Thyroid gland (tissue), 4 donors: Measurements from ENCODE around the gene NT5DC1. TPM values are rescaled to one million over a fixed set of nuclear protein-coding genes. Genes with fewer than 3 reads are reported as not detected.

Experiments used
- DNase-seq, 2 donors: peaks; one replicate each; pipeline ENCODE4 v3.0.0-alpha.2; 2019
- H3K27ac ChIP-seq, 3 donors: fragments of 200-600 bp; sonication (generic); 1 replicate in 2 of 3; 2 replicates in 1 of 3; pipeline ENCODE4 v1.5.1; 2016 to 2019; ENCODE audit warnings: mild to moderate bottlenecking in 1 of 3, moderate library complexity in 1 of 3
- H3K27me3 ChIP-seq: fragments of 200-600 bp; sonication (generic); one replicate; pipeline ENCODE4 v1.5.1; 2019
- H3K36me3 ChIP-seq, 2 donors: fragments of 200-600 bp; sonication (generic); one replicate each; pipeline ENCODE4 v1.5.1; 2016 to 2019
- H3K4me1 ChIP-seq, 2 donors: fragments of 200-600 bp; sonication (generic); one replicate each; pipeline ENCODE4 v1.5.1; 2017 to 2019
- H3K4me3 ChIP-seq, 3 donors: fragments of 200-600 bp; sonication (generic); replicated peaks in 1 of 3; 1 replicate in 2 of 3; 2 replicates in 1 of 3; pipeline ENCODE4 v1.5.1; 2016; ENCODE audit warnings: mild to moderate bottlenecking in 1 of 3
- H3K9me3 ChIP-seq: fragments of 200-600 bp; sonication (generic); one replicate; pipeline ENCODE4 v1.5.1; 2017
- POLR2A ChIP-seq, 2 donors: fragments of 450-650 bp; IDR thresholded peaks; one replicate each; pipeline ENCODE4 v1.6.1; 2017; ENCODE audit warnings: antibody characterized with exemption in 2 of 2, mild to moderate bottlenecking in 2 of 2, moderate library complexity in 1 of 2
- WGBS, 2 donors: methylation state at CpG; one replicate each; pipeline ENCODE4 v1.1.5; 2017; 5-methylcytosine and 5-hydroxymethylcytosine counted together
- intact Hi-C: fragments of 100-400 bp; cut with DNase I; formaldehyde crosslinking; loops from one replicate; pipeline ENCODE4 v1.15.1; 2023
- total RNA-seq, 4 donors: library from RNA; depleted of rRNA; stranded (reverse); fragments of >200 nt; gene quantifications; one replicate each; pipeline ENCODE4 v1.2.3, GENCODE V29; 2016
- TF ChIP-seq, protein P1 (sequence below), 6 experiments: fragments of 200-600 bp in 3 of 6; fragments of 450-650 bp in 3 of 6; sonication (generic) in 3 of 6; IDR thresholded peaks; one replicate each; pipeline ENCODE4 v1.5.1; 2016 to 2019; ENCODE audit warnings: antibody characterized with exemption in 6 of 6, mild to moderate bottlenecking in 2 of 6, inconsistent platforms in 1 of 6, moderate library complexity in 1 of 6

NT5DC1 gene
- total RNA-seq, 4 donors from 2014 or later = 17.5 to 35.7 (median 22.1) TPM

DNA sequence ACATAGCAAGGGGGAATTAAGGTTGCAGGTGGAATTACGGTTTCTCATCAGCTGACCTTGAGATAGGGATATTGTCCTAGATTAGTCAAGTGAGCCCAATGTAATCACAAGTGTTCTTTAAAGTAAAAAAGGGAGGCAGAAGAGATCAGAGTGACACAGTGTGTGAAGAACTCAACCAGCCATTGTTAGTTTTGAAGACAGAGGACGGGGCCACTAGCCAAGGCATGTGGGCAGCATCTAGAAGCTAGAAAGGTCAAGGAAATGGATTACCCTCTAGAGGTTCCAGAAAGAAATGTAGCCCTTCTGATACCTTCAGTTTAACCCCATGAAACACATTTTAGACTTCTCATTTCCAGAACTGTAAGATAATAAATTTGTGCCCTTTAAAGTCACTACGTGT, 197.6 kb downstream of the NT5DC1 start:
- WGBS, 2 donors = 96 to 99% methylated on average over 3 of the region's 3 CpGs
- H3K27ac ChIP-seq = no peak overlapping the region

DNA sequence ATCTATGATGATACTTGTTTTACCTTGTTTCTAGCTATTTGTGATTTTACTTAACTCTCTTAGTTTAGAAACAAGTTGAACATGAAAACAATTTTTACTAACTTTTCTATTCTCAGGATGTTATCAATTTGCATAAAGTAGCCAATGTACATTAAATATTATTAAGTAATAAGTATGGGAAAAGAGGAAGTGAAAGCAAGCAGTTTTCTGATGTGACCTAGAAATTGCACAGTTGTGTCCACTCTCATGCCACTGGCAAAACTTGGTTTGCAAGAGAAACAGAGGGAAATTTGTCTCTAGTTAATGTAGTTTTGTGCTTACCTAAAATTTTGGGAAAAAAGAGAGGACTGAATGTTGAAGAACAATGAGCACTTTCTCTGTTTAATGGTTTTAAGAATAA, 198.3 kb downstream of the NT5DC1 start:
- H3K27ac ChIP-seq = no peak overlapping the region
- no peak for DNase-seq
- no peaks in the 10 kb centered on the region for H3K27me3 ChIP-seq
- no peak for TF ChIP-seq POLR2A (IDR thresholded peaks at IDR 0.05)
- TF ChIP-seq, protein P1, sequence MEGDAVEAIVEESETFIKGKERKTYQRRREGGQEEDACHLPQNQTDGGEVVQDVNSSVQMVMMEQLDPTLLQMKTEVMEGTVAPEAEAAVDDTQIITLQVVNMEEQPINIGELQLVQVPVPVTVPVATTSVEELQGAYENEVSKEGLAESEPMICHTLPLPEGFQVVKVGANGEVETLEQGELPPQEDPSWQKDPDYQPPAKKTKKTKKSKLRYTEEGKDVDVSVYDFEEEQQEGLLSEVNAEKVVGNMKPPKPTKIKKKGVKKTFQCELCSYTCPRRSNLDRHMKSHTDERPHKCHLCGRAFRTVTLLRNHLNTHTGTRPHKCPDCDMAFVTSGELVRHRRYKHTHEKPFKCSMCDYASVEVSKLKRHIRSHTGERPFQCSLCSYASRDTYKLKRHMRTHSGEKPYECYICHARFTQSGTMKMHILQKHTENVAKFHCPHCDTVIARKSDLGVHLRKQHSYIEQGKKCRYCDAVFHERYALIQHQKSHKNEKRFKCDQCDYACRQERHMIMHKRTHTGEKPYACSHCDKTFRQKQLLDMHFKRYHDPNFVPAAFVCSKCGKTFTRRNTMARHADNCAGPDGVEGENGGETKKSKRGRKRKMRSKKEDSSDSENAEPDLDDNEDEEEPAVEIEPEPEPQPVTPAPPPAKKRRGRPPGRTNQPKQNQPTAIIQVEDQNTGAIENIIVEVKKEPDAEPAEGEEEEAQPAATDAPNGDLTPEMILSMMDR (IDR thresholded peaks at IDR 0.05) = no peak
- intact Hi-C loops = loop anchor here (10.0 kb wide), 1 partner anchor 236 kb away; no protein-coding TSS in a partner anchor
- H3K4me1 ChIP-seq = no peaks in the 10 kb centered on the region
- H3K9me3 ChIP-seq = no peaks in the 10 kb centered on the region
- H3K36me3 ChIP-seq = no peaks in the 10 kb centered on the region
- no peak overlapping the region for H3K4me3 ChIP-seq

More for the DNA sequence above, 197.6 kb downstream of the NT5DC1 start:
- Histone ChIP-seq H3K36me3 (no peaks in the 10 kb centered on the region), H3K4me3 (no peak overlapping the region), H3K4me1 (no peaks in the 10 kb centered on the region), H3K27me3 (no peaks in the 10 kb centered on the region), H3K9me3 (no peaks in the 10 kb centered on the region)
- intact Hi-C loops = loop anchor here (10.0 kb wide), 1 partner anchor 237 kb away; no protein-coding TSS in a partner anchor
- no peak for DNase-seq
- no peak for TF ChIP-seq POLR2A (IDR thresholded peaks at IDR 0.05)
- TF ChIP-seq, protein P1 (IDR thresholded peaks at IDR 0.05) = no peak

Other genes with a start within 250 kb of the NT5DC1 start
- 1 to 10 TPM; 1.2 to 3.5 (median 2.4) TPM for gene FRK, start 40.0 kb upstream of the NT5DC1 start, total RNA-seq
- gene COL10A1, start 25.3 kb downstream of the NT5DC1 start, total RNA-seq = under 1 TPM in 1 of 4 donors, not detected in 3; 0.78 TPM
- 10 to 100 TPM; 21.4 to 26.7 (median 24.5) TPM for gene TSPYL4, start 153.2 kb downstream of the NT5DC1 start, total RNA-seq
- gene TSPYL1, start 179.1 kb downstream of the NT5DC1 start, total RNA-seq = 100 to 1,000 TPM in 3 of 4 donors, 10 to 100 TPM in 1; 87.6 to 169 (median 123) TPM